T-cell (primary cell): ENCODE data around the gene GFY. TPM values are rescaled to one million over a fixed set of nuclear protein-coding genes. Genes with fewer than 3 reads are reported as not detected.
"Not testable (repeated sequence)": the region's sequence is repeated elsewhere in the genome, so short reads cannot be mapped to it uniquely, and the experiment has no call there.

ENCODE experiments used
- ATAC-seq, 4 experiments: fragments of 200-7000 bp in 3 of 4; fragments of 150-1000 bp in 1 of 4; cut with Tn5 transposase; replicated peaks in 1 of 4; 1 replicate in 3 of 4; 2 replicates in 1 of 4; pipeline ENCODE4 v1.10.0; 2021; ENCODE audit warnings: moderate library complexity in 3 of 4, mild to moderate bottlenecking in 2 of 4, moderate number of reproducible peaks in 1 of 4
- CTCF ChIA-PET, 2 donors: fragments of 300-600 bp; sonication (Branson Sonifier 250); formaldehyde crosslinking; loops; one replicate each; lab custom pipeline; 2022; ENCODE audit warnings: antibody characterized with exemption in 2 of 2; lab: Charles Lee
- POLR2A ChIA-PET, 2 donors: fragments of 300-600 bp; sonication (Branson Sonifier 250); formaldehyde crosslinking; loops; one replicate each; lab custom pipeline; 2022; ENCODE audit warnings: antibody characterized with exemption in 2 of 2; lab: Charles Lee
- DNase-seq, 35 experiments: peaks; one replicate each; pipeline versions ENCODE4 v3.0.0 to v3.0.0-alpha.2; 2013 to 2023
- H3K27ac ChIP-seq: one replicate; pipeline ENCODE4 v1.5.1; 2013; ENCODE audit warnings: low read length
- H3K27me3 ChIP-seq, 2 experiments: replicated peaks in 1 of 2; 1 replicate in 1 of 2; 2 replicates in 1 of 2; pipeline versions ENCODE4 v1.6.1 to v1.7.0; 2013; ENCODE audit warnings: low read length in 1 of 2, mixed read lengths in 1 of 2; ENCODE audit not compliant: control insufficient read depth in 2 of 2, insufficient read depth in 2 of 2; ENCODE audit errors: extremely low read depth in 1 of 2
- H3K36me3 ChIP-seq, 2 donors: 1 replicate in 1 of 2; 2 replicates in 1 of 2; pipeline versions ENCODE4 v1.6.1 to v1.7.0; 2013; ENCODE audit warnings: low read length in 1 of 2; ENCODE audit not compliant: control insufficient read depth in 2 of 2, insufficient read depth in 1 of 2; ENCODE audit errors: extremely low read depth in 1 of 2
- H3K4me1 ChIP-seq, 2 experiments: 1 replicate in 1 of 2; 2 replicates in 1 of 2; pipeline versions ENCODE4 v1.6.1 to v1.7.0; 2013; ENCODE audit warnings: low read length in 2 of 2, mixed read lengths in 1 of 2; ENCODE audit not compliant: insufficient read depth in 2 of 2, control insufficient read depth in 1 of 2; ENCODE audit errors: extremely low read depth in 1 of 2
- H3K4me3 ChIP-seq, 2 donors: 1 replicate in 1 of 2; 2 replicates in 1 of 2; pipeline versions ENCODE4 v1.5.1 to v1.7.0; 2013; ENCODE audit warnings: mild to moderate bottlenecking in 2 of 2, low read length in 1 of 2, moderate library complexity in 1 of 2; ENCODE audit not compliant: control insufficient read depth in 1 of 2; ENCODE audit errors: extremely low read depth in 1 of 2
- H3K9me3 ChIP-seq: 2 replicates; pipeline ENCODE4 v1.7.0; 2013
- H3K27ac Mint-ChIP-seq, 2 donors: one replicate each; pipeline ENCODE4 v1.8.0; 2020 to 2021; ENCODE audit warnings: mild to moderate bottlenecking in 2 of 2, mixed read lengths in 2 of 2
- H3K27me3 Mint-ChIP-seq, 2 donors: one replicate each; pipeline ENCODE4 v1.8.0; 2021 to 2022; ENCODE audit warnings: mixed read lengths in 2 of 2
- H3K36me3 Mint-ChIP-seq: one replicate; pipeline ENCODE4 v1.8.0; 2021; ENCODE audit warnings: mixed read lengths
- H3K4me1 Mint-ChIP-seq, 3 donors: one replicate each; pipeline ENCODE4 v1.8.0; 2020 to 2022; ENCODE audit warnings: mixed read lengths in 3 of 3, mild to moderate bottlenecking in 1 of 3
- H3K4me3 Mint-ChIP-seq, 3 donors: one replicate each; pipeline ENCODE4 v1.8.0; 2020 to 2022; ENCODE audit warnings: mild to moderate bottlenecking in 3 of 3, mixed read lengths in 3 of 3, moderate library complexity in 3 of 3
- H3K9me3 Mint-ChIP-seq, 3 donors: one replicate each; pipeline ENCODE4 v1.8.0; 2020 to 2022; ENCODE audit warnings: mixed read lengths in 3 of 3
- WGBS: methylation state at CpG from one replicate; pipeline ENCODE4 v1.1.5; 2013; ENCODE audit warnings: missing lambda C conversion rate; ENCODE audit not compliant: insufficient coverage; 5-methylcytosine and 5-hydroxymethylcytosine counted together
- total RNA-seq, 35 experiments: library from RNA in 6 of 35; stranded (reverse) in 6 of 35; fragments of 120-200 nt in 1 of 35; gene quantifications; one replicate each; pipeline versions ENCODE4 v1.2.1 to v1.2.4 and lab custom pipeline; 2013 to 2026

Gene GFY
- total RNA-seq, 5 donors from 2014 or later (not counting 1 experiment from before 2014, with no cell fraction given), result 0.16 TPM; not detected in 4

DNA sequence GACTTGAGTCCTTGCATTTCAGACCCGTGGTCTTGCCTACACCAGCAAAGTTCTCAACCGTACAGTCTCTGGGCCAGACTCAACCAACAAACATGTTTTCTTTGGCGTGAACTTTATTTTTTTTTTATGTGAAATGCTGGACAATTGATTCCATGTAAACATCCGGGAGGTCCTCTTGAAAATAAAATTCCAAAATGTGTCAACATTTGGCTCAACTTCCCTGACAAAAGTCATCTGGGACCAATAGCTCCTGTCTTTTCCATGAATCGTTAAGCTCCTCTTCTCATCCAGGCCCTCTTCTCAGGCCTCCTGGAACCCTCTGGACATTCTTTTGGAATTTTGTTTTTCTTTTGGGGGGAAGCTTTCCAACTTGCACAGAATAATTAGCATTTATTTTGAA is 30.6 kb downstream of the GFY start:
- Mint-ChIP-seq H3K27ac (peak overlapping the region; percentile 23 to 41), H3K4me1 (peaks cover 31 to 48% (median 37%) of the 10 kb centered on the region in 3 donors), H3K4me3 (no peak overlapping the region), H3K9me3 (no peaks in the 10 kb centered on the region), H3K27me3 (no peaks in the 10 kb centered on the region), H3K36me3 (peaks cover 13% of the 10 kb centered on the region)
- 100% methylated on average over 1 of the region's 5 CpGs for WGBS
- Histone ChIP-seq H3K27ac (no peak overlapping the region), H3K36me3 (peaks cover 17 to 27% of the 10 kb centered on the region in 2 donors), H3K4me3 (no peak overlapping the region), H3K4me1 (peaks cover 3 to 67% of the 10 kb centered on the region in 2 experiments), H3K9me3 (no peaks in the 10 kb centered on the region), H3K27me3 (no peaks in the 10 kb centered on the region)
- ChIA-PET CTCF (no interaction called here), POLR2A (interaction anchor here (0.6 to 1.1 kb wide), 3 partner anchors 21 to 119 kb away, joined by 3 read pairs; no protein-coding TSS in a partner anchor)
- ATAC-seq (no peak), DNase-seq (no peak)

DNA sequence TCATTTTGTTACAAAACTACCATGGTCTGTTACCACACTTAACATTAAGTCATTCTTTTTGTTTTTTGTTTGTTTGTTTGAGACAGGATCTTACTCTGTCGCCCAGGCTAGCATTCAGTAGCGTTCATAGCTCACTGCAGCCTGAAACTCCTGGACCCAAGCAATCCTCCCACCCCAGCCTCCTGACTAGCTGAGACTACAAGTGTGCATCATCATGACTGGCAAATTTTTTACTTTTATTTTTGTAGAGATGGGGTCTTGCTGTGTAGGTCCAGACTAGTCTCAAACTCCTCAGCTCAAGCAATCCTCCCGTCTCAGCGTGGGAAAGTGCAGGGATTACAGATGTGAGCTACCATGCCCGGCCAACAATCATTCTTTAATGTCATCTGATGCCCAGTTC is 31.1 kb downstream of the GFY start:
- peak overlapping the region in 1 of 2 donors; percentile 52 for H3K27ac Mint-ChIP-seq
- Histone ChIP-seq H3K27me3 (no peaks in the 10 kb centered on the region), H3K27ac (no peak overlapping the region), H3K4me3 (no peak overlapping the region), H3K4me1 (peaks cover 3 to 63% of the 10 kb centered on the region in 2 experiments), H3K36me3 (peaks cover 17 to 27% of the 10 kb centered on the region in 2 donors), H3K9me3 (no peaks in the 10 kb centered on the region)
- ATAC-seq, result no peak
- DNase-seq, result no peak
- H3K4me3 Mint-ChIP-seq, result no peak overlapping the region
- H3K4me1 Mint-ChIP-seq, result peaks cover 26 to 45% (median 35%) of the 10 kb centered on the region in 3 donors
- CTCF ChIA-PET, result no interaction called here
- 94% methylated on average over 3 of the region's 5 CpGs for WGBS
- no peaks in the 10 kb centered on the region for H3K9me3 Mint-ChIP-seq
- POLR2A ChIA-PET, result interaction anchor here (0.7 to 1.1 kb wide), 2 partner anchors 20 to 120 kb away, joined by 3 read pairs; no protein-coding TSS in a partner anchor
- no peaks in the 10 kb centered on the region for H3K27me3 Mint-ChIP-seq
- H3K36me3 Mint-ChIP-seq, result peaks cover 13% of the 10 kb centered on the region

DNA sequence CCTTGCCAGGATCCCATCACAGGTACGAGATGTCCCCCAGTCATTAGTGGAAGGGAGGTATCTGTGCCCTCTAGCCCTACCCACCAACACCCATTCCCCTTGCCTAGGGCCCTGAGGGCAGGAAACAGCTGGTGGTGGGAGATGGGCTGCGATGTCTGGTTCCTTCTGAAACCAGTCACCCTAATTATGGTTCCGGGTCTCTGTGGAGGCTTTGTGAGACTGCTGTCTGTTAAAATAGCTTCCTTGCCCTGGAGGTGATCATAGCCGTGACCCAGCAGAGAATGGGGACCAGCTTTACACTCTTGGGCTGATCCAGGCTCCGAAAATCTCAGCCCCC is 33.3 kb downstream of the GFY start:
- WGBS, result 94% methylated on average over 2 of the region's 5 CpGs
- Mint-ChIP-seq H3K36me3 (peaks cover 10% of the 10 kb centered on the region), H3K27ac (peak overlapping the region in 1 of 2 donors; percentile 22), H3K27me3 (no peaks in the 10 kb centered on the region), H3K4me1 (peaks cover 10 to 29% (median 19%) of the 10 kb centered on the region in 3 donors), H3K9me3 (no peaks in the 10 kb centered on the region), H3K4me3 (no peak overlapping the region)
- no peaks in the 10 kb centered on the region for H3K9me3 ChIP-seq
- no peak overlapping the region for H3K4me3 ChIP-seq
- peaks cover 21 to 31% of the 10 kb centered on the region in 2 donors for H3K36me3 ChIP-seq
- H3K4me1 ChIP-seq, result peaks cover 3 to 47% of the 10 kb centered on the region in 2 experiments
- peak in 1 of 4 experiments; percentile 4 for ATAC-seq
- no peaks in the 10 kb centered on the region for H3K27me3 ChIP-seq
- DNase-seq, result no peak
- ChIA-PET POLR2A (interaction anchor here (0.7 kb wide), 2 partner anchors 12 to 17 kb away, joined by 3 read pairs; no protein-coding TSS in a partner anchor), CTCF (interaction anchor here in 1 of 2 donors (1.1 kb wide), 1 partner anchor 18 kb away, joined by 3 read pairs; no protein-coding TSS in a partner anchor)
- peak overlapping the region; percentile 79 for H3K27ac ChIP-seq

DNA sequence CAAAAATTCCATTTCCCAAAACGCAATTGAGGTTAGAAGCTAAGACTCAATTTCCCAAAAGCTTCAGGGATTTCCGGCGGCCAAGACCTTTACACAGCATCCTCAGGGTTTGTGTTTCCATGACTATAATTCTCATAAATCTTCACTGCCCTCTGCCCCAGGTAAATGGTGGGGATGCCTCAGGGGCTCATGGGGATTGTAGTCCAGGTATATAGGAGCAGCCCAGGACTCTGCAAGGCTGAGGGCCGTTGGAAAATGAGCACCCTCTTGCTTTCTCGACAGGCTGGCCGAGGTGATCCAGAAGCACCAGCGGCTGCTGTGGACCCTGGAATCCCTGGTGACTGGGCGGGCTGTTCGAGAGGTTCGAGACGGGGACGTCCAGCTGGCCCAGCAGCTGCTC is 34.2 kb downstream of the GFY start:
- no peaks in the 10 kb centered on the region for H3K27me3 ChIP-seq
- no peak overlapping the region for H3K27ac Mint-ChIP-seq
- ChIA-PET CTCF (no interaction called here), POLR2A (no interaction called here)
- peaks cover 10% of the 10 kb centered on the region for H3K36me3 Mint-ChIP-seq
- peaks cover 20 to 39% of the 10 kb centered on the region in 2 donors for H3K36me3 ChIP-seq
- DNase-seq, result no peak
- H3K9me3 ChIP-seq, result no peaks in the 10 kb centered on the region
- WGBS, result 91% methylated on average over 6 of the region's 12 CpGs
- H3K27me3 Mint-ChIP-seq, result no peaks in the 10 kb centered on the region
- no peak overlapping the region for H3K27ac ChIP-seq
- no peak for ATAC-seq
- H3K9me3 Mint-ChIP-seq, result no peaks in the 10 kb centered on the region
- no peak overlapping the region for H3K4me3 ChIP-seq
- H3K4me3 Mint-ChIP-seq, result no peak overlapping the region
- peaks cover 2 to 39% of the 10 kb centered on the region in 2 experiments for H3K4me1 ChIP-seq
- H3K4me1 Mint-ChIP-seq, result peaks cover 1 to 21% (median 11%) of the 10 kb centered on the region in 3 donors

DNA sequence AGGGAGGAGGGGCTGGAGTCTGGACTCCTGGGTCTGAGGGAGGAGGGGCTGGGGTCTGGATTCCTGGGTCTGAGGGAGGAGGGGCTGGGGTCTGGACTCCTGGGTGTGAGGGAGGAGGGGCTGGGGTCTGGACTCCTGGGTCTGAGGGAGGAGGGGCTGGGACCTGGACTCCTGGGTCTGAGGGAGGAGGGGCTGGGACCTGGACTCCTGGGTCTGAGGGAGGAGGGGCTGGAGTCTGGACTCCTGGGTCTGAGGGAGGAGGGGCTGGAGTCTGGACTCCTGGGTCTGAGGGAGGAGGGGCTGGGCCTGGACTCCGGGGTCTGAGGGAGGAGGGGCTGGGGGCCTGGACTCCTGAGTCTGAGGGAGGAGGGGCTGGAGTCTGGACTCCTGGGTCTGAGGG is 35.9 kb downstream of the GFY start:
- ATAC-seq, H3K9me3 ChIP-seq, H3K27ac Mint-ChIP-seq, H3K27me3 ChIP-seq, H3K36me3 Mint-ChIP-seq, H3K27ac ChIP-seq, H3K4me3 ChIP-seq, CTCF ChIA-PET, H3K4me3 Mint-ChIP-seq, H3K27me3 Mint-ChIP-seq, DNase-seq, H3K9me3 Mint-ChIP-seq: not testable (repeated sequence)
- POLR2A ChIA-PET, result interaction anchor here in 1 of 2 donors (0.7 kb wide), 1 partner anchor 9 kb away, joined by 5 read pairs; no protein-coding TSS in a partner anchor
- WGBS, result no CpG with 5 or more reads among the region's 1 CpG
- peaks cover 0 to 15% (median 6%) of the 10 kb centered on the region in 3 donors for H3K4me1 Mint-ChIP-seq
- Histone ChIP-seq H3K4me1 (peaks cover 0 to 43% of the 10 kb centered on the region in 2 experiments), H3K36me3 (peaks cover 16 to 54% of the 10 kb centered on the region in 2 donors)

DNA sequence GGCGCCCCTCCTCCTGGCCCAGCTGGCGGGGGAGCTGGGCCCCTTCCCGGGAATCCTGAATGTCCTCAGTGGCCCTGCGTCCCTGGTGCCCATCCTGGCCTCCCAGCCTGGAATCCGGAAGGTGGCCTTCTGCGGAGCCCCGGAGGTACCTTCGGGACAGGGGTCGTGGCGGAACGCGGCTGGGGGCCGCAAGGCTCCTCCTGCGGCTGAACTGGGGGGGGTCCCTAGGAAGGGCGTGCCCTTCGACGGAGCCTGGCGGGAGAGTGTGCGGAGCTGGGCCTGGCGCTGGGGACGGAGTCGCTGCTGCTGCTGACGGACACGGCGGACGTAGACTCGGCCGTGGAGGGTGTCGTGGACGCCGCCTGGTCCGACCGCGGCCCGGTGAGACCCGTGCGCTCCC is 36.5 kb downstream of the GFY start:
- 97% methylated on average over 30 of the region's 37 CpGs for WGBS
- H3K4me1 ChIP-seq, result peaks cover 0 to 48% of the 10 kb centered on the region in 2 experiments
- H3K36me3 ChIP-seq, result peaks cover 16 to 56% of the 10 kb centered on the region in 2 donors
- POLR2A ChIA-PET, result no interaction called here
- ATAC-seq (no peak), DNase-seq (no peak)
- no peaks in the 10 kb centered on the region for H3K9me3 Mint-ChIP-seq
- H3K36me3 Mint-ChIP-seq, result peaks cover 3% of the 10 kb centered on the region
- no peak overlapping the region for H3K4me3 ChIP-seq
- H3K27me3 ChIP-seq, result no peaks in the 10 kb centered on the region
- H3K9me3 ChIP-seq, result no peaks in the 10 kb centered on the region
- no peak overlapping the region for H3K4me3 Mint-ChIP-seq
- peaks cover 0 to 11% (median 6%) of the 10 kb centered on the region in 3 donors for H3K4me1 Mint-ChIP-seq
- no peak overlapping the region for H3K27ac Mint-ChIP-seq
- no peaks in the 10 kb centered on the region for H3K27me3 Mint-ChIP-seq
- H3K27ac ChIP-seq, result no peak overlapping the region
- CTCF ChIA-PET, result no interaction called here
